GM11168 (cell line): ENCODE data around the gene TRAF3IP1.
"Not testable (repeated sequence)": the region's sequence is repeated elsewhere in the genome, so short reads cannot be mapped to it uniquely, and the experiment has no call there.

Source experiments
- in situ Hi-C: fragments of 300-500 bp; cut with MboI; formaldehyde crosslinking; loops from one replicate; pipeline ENCODE4 v1.12.0; 2022; ENCODE audit warnings: low sequenced_read_pairs; ENCODE audit not compliant: unreplicated experiment

TRAF3IP1 gene

GRCh38 chr2:238401551-238401950 lies 81.2 kb downstream of the TRAF3IP1 start:
- in situ Hi-C loops, result no loop called here

GRCh38 chr2:238403632-238404405 lies 83.5 kb downstream of the TRAF3IP1 start:
- in situ Hi-C loops, result no loop called here

GRCh38 chr2:238404406-238405216 lies 84.3 kb downstream of the TRAF3IP1 start:
- in situ Hi-C loops, result no loop called here

- in situ Hi-C loops, result not testable (repeated sequence)
Measured at GRCh38 chr2:238405217-238405555, 84.9 kb downstream of the TRAF3IP1 start.

GRCh38 chr2:238406221-238406997 lies 86.1 kb downstream of the TRAF3IP1 start:
- in situ Hi-C loops, result no loop called here

GRCh38 chr2:238406998-238407285 lies 86.6 kb downstream of the TRAF3IP1 start:
- in situ Hi-C loops, result no loop called here

- in situ Hi-C loops, result no loop called here
Measured at GRCh38 chr2:238407566-238407965, 87.2 kb downstream of the TRAF3IP1 start.

GRCh38 chr2:238408615-238409340 lies 88.5 kb downstream of the TRAF3IP1 start:
- in situ Hi-C loops, result no loop called here

- in situ Hi-C loops, result no loop called here
Measured at GRCh38 chr2:238409341-238410199, 89.3 kb downstream of the TRAF3IP1 start.

- in situ Hi-C loops, result no loop called here
Measured at GRCh38 chr2:238412067-238412767, 91.9 kb downstream of the TRAF3IP1 start.

GRCh38 chr2:238413368-238413767 lies 93.0 kb downstream of the TRAF3IP1 start:
- in situ Hi-C loops, result no loop called here

GRCh38 chr2:238415036-238415764 lies 94.9 kb downstream of the TRAF3IP1 start:
- in situ Hi-C loops, result no loop called here

GRCh38 chr2:238415893-238416292 lies 95.6 kb downstream of the TRAF3IP1 start:
- in situ Hi-C loops, result no loop called here

GRCh38 chr2:238418196-238418998 lies 98.1 kb downstream of the TRAF3IP1 start:
- in situ Hi-C loops, result no loop called here

GRCh38 chr2:238418999-238419546 lies 98.8 kb downstream of the TRAF3IP1 start:
- in situ Hi-C loops, result no loop called here

- in situ Hi-C loops, result no loop called here
Measured at GRCh38 chr2:238420442-238420841, 100.1 kb downstream of the TRAF3IP1 start.
